D721Med (cell line): ENCODE measurements around the gene URI1.

Experiments
- DNase-seq: peaks from one replicate; pipeline ENCODE4 v3.0.0; 2011; ENCODE audit warnings: low spot score; ENCODE audit not compliant: insufficient read length
- FAIRE-seq: peaks from 2 replicates; lab custom pipeline; 2011; peaks lifted over from hg19 to GRCh38; lab: Jason Lieb, UNC
- TF ChIP-seq, protein P1 (sequence below): IDR thresholded peaks from 2 replicates; pipeline ENCODE4 v1.5.1; 2012; ENCODE audit warnings: mild to moderate bottlenecking, control low read depth; ENCODE audit not compliant: insufficient read depth; ENCODE audit errors: missing control alignments

Gene URI1

DNA sequence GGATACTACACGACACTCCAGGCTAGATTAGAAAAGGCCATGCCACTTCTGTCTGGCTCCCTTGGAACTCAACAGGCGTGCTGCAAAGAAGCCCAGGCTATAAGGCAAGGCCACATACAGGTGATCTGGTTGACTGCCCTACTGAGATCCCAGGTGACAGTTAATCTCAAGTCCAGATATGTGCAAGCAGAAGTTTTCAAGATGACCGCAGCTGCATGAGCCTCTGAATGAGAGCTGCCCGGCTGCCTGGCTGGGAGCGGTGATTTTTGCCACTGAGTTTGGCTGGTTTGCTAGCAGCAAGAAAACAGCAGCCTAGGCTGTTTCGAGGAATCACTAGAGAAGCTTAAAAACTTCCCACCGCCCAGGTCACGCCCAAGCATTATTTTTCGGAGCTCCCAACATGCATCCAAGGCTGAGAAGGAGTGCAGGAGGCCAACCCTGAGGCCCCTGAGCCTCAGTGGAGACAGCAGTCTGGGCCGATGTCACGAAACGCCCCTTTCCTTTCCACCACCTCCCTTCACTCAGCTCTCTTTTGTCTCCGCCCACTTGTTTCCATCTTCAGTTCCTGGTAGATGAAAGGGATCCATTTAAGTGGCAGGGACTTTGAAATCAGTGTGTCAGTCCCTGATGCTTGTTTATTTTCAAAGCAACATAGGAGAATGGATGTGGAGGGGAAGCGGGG is 14.0 kb upstream of the URI1 start:
- no peak for DNase-seq

DNA sequence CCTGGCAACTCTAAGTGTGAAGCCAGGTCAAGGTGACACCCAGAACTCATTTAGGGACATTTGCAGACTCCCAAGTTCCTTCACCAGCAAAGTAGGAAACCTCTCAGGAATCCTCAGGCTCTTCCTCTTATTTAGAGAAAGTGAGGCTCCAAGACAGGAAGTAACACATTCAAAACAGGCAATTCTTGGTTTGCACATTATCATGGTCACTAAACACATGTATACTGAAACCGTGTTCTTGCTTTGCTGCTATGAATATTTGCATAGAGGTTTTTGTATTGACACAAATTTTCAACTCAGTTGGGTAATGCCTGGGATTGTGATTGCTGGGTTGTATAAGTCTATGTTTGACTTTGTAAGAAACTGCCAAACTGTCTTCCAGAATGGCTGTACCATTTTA is 13.2 kb upstream of the URI1 start:
- DNase-seq (no peak), FAIRE-seq (no peak)
- TF ChIP-seq, protein P1, sequence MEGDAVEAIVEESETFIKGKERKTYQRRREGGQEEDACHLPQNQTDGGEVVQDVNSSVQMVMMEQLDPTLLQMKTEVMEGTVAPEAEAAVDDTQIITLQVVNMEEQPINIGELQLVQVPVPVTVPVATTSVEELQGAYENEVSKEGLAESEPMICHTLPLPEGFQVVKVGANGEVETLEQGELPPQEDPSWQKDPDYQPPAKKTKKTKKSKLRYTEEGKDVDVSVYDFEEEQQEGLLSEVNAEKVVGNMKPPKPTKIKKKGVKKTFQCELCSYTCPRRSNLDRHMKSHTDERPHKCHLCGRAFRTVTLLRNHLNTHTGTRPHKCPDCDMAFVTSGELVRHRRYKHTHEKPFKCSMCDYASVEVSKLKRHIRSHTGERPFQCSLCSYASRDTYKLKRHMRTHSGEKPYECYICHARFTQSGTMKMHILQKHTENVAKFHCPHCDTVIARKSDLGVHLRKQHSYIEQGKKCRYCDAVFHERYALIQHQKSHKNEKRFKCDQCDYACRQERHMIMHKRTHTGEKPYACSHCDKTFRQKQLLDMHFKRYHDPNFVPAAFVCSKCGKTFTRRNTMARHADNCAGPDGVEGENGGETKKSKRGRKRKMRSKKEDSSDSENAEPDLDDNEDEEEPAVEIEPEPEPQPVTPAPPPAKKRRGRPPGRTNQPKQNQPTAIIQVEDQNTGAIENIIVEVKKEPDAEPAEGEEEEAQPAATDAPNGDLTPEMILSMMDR = no peak

More for the DNA sequence above, 14.0 kb upstream of the URI1 start:
- FAIRE-seq = no peak
- TF ChIP-seq, protein P1 = no peak

DNA sequence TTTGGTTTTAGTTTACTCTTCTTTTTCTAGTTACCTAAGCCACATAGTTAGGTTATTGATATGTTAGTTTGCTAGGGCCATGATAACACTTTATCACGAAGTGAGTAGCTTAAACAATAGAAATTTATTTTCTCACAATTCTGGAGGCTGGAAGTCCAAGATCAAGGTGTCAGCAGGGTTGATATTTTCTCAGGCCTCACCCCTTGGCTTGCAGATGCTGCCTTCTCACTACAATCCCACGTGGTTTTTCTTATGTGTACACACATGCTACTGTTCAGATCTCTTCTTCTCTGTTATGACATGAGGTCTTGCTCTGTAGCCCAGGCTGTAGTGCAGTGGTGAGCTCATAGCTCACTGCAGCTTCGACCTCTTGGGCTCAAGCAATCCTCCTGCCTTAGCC is 7.8 kb upstream of the URI1 start:
- FAIRE-seq = no peak
- TF ChIP-seq, protein P1 = no peak

DNA sequence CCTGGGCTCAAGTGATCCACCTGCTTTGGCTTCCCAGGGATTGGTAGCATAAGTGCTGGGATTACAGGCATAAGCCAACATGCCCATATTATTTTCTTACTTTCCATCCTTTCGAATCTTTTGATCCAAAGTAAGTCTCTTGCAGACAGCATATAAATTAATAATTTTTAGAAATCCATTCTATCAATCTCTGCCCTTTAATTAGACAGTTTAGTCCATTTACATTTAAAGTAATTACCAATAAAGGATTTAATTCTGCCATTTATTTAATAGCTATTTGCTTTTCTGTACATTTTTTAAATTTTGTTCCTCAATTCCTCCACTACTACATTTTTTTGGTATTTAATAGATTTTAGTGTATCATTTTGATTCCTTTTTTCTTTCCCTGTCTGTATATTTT is 7.3 kb upstream of the URI1 start:
- FAIRE-seq = no peak
- no peak for DNase-seq
- TF ChIP-seq, protein P1 = no peak

More for the DNA sequence above, 7.8 kb upstream of the URI1 start:
- DNase-seq = no peak

DNA sequence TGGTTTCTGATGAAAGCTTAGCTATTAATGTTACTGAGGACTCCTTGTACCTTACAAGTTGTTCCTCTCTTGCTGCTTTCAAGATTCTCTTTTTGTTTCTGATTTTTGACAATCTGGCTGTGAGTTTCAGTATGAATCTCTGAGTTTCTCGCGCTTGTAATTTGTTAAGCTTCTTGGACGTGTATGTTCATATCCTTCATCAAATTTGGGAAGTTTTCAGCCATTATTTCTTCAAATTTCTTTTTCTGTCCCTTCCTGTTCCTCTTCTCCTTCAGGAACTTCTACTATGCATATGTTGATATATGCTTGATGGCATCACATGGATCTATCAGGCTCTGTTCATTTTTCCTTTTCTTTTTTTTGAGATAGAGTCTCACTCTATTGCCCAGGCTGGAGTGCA is 5.6 kb upstream of the URI1 start:
- FAIRE-seq (no peak), DNase-seq (no peak)
- TF ChIP-seq, protein P1 = no peak

DNA sequence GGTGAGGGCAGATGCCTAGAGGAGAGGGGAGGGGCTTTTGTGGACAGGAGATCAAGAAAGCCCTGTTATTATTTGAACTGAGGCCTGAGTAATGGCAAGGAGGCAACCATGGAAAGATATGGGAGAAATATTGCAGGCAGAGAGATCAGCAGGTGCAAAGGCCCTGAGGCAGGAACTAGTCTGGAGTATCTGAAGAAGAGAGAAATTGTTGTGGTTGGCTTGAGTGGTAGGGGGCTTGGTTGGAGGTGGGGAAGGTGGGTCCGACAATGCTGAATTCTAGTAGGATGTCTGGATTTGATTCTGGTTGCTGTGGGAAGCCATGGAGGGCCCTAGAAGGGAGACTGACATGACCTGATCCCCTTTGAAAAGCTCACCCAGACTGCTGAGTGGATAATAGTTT is 2.4 kb upstream of the URI1 start:
- no peak for FAIRE-seq
- TF ChIP-seq, protein P1 = no peak
- DNase-seq = no peak

DNA sequence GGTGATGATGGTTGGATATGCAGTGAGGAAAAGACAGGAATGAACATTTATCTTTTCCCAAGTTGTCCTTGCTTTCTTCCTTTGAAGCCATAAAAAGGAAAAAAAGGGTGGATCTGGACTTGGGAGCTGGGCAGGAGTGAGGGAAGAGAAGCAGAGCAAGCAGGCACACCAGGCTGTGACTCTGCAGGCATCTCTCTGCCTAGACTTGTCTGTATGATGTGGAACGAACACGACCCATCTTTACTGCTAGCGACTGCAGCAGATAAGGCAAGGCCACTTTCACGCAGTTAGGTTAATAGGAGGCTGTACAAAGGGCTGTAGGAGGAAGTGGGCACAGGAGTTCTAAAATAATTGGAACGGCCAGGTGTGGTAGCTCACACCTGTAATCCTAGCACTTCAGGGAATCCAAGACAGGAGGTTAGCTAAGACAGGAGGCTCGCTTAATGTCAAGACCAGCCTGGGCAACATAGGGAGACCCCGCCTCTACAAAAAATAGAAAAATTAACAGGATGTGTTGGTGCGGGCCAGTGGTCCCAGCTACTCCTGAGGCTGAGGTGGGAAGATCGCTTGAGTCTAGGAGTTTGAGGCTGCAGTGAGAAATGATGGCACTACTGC is 961 bp upstream of the URI1 start:
- DNase-seq (no peak), FAIRE-seq (no peak)
- TF ChIP-seq, protein P1 = no peak
